ENCODE measurements around the gene MICOS13.

MICOS13 gene

DNA sequence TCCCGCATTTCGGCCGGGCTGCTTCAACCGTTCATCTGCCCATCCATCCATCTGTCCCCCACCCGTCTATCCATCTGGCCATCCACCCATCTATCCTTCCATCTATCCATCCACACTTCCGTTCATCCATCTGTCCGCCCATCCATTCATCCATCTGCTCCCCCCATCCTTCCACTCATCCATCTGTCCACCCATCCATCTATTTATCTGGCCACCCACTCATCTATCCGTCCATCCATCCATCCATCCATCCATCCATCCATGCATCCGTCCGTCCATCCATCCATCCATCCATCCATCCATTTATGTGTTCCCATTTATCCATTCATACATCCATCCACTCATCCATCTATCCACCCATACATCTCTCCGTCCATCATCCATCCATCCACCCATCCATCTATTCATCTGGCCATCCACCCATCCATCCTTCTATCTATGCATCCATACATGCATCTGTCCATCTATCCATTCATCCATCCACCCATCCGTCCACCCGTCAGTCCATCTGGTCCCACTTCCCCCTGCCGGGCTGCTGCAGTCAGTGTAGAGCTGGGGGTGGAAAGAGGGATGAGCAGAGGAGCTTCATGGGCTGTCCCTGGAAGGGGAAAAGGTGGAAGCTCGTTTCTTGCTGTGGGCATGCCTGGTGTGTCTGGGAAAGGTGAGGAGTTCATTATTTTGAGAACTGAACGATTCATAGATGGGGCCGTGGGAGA is 1.2 kb upstream of the MICOS13 start:
- TF ChIP-seq, protein P1, sequence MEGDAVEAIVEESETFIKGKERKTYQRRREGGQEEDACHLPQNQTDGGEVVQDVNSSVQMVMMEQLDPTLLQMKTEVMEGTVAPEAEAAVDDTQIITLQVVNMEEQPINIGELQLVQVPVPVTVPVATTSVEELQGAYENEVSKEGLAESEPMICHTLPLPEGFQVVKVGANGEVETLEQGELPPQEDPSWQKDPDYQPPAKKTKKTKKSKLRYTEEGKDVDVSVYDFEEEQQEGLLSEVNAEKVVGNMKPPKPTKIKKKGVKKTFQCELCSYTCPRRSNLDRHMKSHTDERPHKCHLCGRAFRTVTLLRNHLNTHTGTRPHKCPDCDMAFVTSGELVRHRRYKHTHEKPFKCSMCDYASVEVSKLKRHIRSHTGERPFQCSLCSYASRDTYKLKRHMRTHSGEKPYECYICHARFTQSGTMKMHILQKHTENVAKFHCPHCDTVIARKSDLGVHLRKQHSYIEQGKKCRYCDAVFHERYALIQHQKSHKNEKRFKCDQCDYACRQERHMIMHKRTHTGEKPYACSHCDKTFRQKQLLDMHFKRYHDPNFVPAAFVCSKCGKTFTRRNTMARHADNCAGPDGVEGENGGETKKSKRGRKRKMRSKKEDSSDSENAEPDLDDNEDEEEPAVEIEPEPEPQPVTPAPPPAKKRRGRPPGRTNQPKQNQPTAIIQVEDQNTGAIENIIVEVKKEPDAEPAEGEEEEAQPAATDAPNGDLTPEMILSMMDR (IDR thresholded peaks at IDR 0.05; ENCODE audit: low read depth, low read length): no peak
- peak overlapping the region; percentile 97 for H3K4me3 ChIP-seq (ENCODE audit: low read depth, low read length)

DNA sequence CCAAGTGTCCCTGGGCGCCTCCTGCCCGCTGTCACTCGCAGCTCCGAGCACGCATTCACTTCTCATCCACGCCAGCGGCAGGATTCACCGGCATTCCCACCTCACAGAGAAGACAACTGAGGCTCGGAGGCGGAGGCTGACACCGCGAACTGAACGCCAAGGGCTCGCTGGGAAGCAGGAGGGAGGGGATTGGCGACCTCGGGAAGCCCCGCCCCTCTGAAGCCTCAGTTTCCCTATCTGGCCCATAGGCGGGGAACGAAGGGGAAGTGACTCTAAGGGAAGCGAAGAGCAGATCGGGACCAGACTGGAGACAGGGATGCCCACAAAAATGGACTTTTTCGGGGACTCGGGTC is 256 bp downstream of the MICOS13 start:
- peak overlapping the region; percentile 97 for H3K4me3 ChIP-seq (ENCODE audit: low read depth, low read length)
- TF ChIP-seq, protein P1 (IDR thresholded peaks at IDR 0.05; ENCODE audit: low read depth, low read length): no peak

- peak overlapping the region; percentile 97 for H3K4me3 ChIP-seq (ENCODE audit: low read depth, low read length)
- TF ChIP-seq, protein P1 (IDR thresholded peaks at IDR 0.05; ENCODE audit: low read depth, low read length): no peak
Measured at GRCh38 chr19:5679289-5680083, 830 bp downstream of the MICOS13 start.

DNA sequence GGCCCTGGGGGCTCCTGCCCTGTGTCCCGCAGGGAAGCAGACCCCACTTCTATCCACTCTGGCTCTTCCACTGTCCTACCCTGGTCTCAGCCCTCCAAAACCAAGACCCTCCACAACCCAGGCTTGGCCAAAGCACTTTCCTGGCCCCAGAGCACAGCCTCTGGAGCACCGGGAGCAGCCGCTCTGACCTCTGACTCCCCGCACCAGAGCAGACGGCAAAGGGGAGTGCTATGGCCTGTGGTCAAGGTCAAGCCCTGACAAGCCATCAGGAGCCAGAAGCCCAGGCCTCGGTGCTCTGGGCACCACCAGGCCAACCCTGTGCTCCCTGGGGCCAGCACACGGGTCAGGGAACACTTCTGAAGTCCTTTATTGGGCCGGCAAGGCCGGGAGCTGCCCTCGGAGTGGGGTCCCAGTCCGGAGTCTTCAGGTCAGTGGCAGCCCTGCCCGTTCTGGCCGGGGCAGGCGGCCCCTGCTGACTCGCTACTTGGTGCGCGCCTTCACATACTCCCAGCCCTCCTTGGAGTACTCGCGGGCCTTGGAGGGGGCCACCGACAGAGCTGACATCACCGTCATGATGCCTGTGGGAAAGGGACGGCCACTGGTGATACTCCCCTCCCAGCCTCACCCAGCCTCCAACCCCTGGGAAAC is 2.1 kb downstream of the MICOS13 start:
- no peak overlapping the region for H3K4me3 ChIP-seq (ENCODE audit: low read depth, low read length)
- TF ChIP-seq, protein P1 (IDR thresholded peaks at IDR 0.05; ENCODE audit: low read depth, low read length): no peak

DNA sequence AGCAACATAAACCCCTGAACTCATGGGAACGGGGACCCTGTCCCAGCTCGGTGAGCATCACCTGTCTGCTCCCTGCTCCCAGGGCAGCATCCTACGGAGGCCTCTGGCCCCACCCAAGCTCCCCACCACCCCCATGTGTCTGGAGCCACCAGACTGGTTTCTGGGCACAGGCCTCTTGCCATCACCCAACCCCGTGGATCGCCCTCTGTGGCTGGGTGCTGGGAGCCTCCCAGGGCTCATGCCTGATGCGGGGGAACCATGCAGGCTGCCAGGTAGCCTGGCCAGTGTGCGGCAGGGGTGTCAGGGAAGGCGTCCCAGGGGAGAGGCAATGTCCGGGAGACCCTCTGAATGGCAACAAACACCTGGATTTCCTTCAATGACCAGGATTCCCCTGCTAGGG is 2.7 kb downstream of the MICOS13 start:
- H3K4me3 ChIP-seq (ENCODE audit: low read depth, low read length): no peak overlapping the region
- TF ChIP-seq, protein P1 (IDR thresholded peaks at IDR 0.05; ENCODE audit: low read depth, low read length): no peak

DNA sequence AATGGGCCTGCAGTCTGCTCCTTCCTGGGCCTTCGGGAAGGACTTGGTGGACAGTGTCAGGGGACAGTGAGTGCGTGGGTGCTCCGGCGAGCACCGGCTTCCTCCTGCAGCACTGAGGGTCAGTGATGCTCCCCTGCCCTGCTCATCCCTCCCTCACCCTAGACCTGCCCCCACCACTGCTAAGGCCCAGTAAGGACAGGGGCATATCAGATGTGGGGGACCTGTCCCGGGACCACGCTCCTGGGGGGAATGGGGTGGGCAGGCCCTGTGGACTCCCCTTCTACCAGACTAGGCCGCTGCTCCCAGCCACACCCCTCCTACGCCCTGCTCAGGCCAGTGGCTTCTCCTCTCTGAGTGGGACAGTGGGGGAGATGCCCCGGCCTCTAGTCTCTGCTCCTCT is 3.2 kb downstream of the MICOS13 start:
- TF ChIP-seq, protein P1 (IDR thresholded peaks at IDR 0.05; ENCODE audit: low read depth, low read length): no peak
- H3K4me3 ChIP-seq (ENCODE audit: low read depth, low read length): no peak overlapping the region

DNA sequence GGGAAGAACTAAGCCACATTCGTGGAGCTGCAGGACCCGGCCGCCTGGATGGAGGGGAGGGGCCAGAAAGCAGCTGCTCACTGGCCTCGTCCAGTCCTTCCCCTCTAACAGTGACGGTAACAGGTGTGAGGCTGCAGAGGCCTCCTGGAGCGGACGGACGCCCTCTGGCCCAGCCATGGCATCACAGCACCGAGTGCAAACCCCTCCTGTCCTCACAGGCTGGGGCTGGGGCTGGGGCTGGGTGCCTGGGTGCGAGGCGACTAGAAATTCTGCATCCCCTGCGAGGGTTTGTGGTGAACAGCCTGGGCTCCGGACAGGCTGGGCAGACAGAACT is 3.6 kb downstream of the MICOS13 start:
- TF ChIP-seq, protein P1 (IDR thresholded peaks at IDR 0.05; ENCODE audit: low read depth, low read length): no peak
- H3K4me3 ChIP-seq (ENCODE audit: low read depth, low read length): no peak overlapping the region

Data from WI38 (cell line).